WTC11 (cell line): Measurements from ENCODE around the gene FBXO7. TPM values are rescaled to one million over a fixed set of nuclear protein-coding genes. Genes with fewer than 3 reads are reported as not detected.

Experiments
- ATAC-seq: fragments of 200-7000 bp; cut with Tn5 transposase; 2 replicates; pipeline ENCODE4 v1.10.0; 2021; ENCODE audit warnings: mild to moderate bottlenecking, moderate library complexity
- CTCF ChIA-PET: fragments of 300-600 bp; sonication (Branson Sonifier 250); formaldehyde crosslinking; loops from one replicate; lab custom pipeline; 2021; ENCODE audit warnings: antibody characterized with exemption; lab: Charles Lee
- POLR2A ChIA-PET: fragments of 350-600 bp; sonication (Branson Sonifier 250); formaldehyde crosslinking; loops from one replicate; lab custom pipeline; 2021; ENCODE audit warnings: antibody characterized with exemption; lab: Charles Lee
- DNase-seq: peaks from one replicate; pipeline ENCODE4 v3.0.0; 2021; ENCODE audit warnings: low spot score
- H3K27ac Mint-ChIP-seq: 2 replicates; pipeline ENCODE4 v1.8.0; 2021; ENCODE audit warnings: mixed read lengths
- H3K27me3 Mint-ChIP-seq: 2 replicates; pipeline ENCODE4 v1.8.0; 2021; ENCODE audit warnings: low read depth, mild to moderate bottlenecking, moderate library complexity, mixed read lengths
- H3K36me3 Mint-ChIP-seq: 2 replicates; pipeline ENCODE4 v1.8.0; 2021; ENCODE audit warnings: mixed read lengths
- H3K4me1 Mint-ChIP-seq: 2 replicates; pipeline ENCODE4 v1.8.0; 2022; ENCODE audit warnings: mixed read lengths
- H3K4me3 Mint-ChIP-seq: 2 replicates; pipeline ENCODE4 v1.8.0; 2021; ENCODE audit warnings: mild to moderate bottlenecking, moderate library complexity, mixed read lengths
- H3K9me3 Mint-ChIP-seq: 2 replicates; pipeline ENCODE4 v1.8.0; 2021; ENCODE audit warnings: mixed read lengths
- ATF1 ChIP-seq: sonication (generic); formaldehyde crosslinking; IDR thresholded peaks from 2 replicates; pipeline ENCODE4 v1.8.1; 2023; ENCODE audit warnings: mild to moderate bottlenecking, moderate library complexity, missing genetic modification reagents
- E2F4 ChIP-seq: sonication (generic); formaldehyde crosslinking; IDR thresholded peaks from 2 replicates; pipeline ENCODE4 v1.8.1; 2022; ENCODE audit warnings: low read depth, mild to moderate bottlenecking, moderate library complexity, missing genetic modification reagents, borderline replicate concordance
- ESRRA ChIP-seq: sonication (generic); formaldehyde crosslinking; IDR thresholded peaks from 2 replicates; pipeline ENCODE4 v1.8.1; 2022; ENCODE audit warnings: mild to moderate bottlenecking, missing genetic modification reagents, borderline replicate concordance
- FOXP4 ChIP-seq: sonication (generic); formaldehyde crosslinking; IDR thresholded peaks from 2 replicates; pipeline ENCODE4 v1.8.0; 2022; ENCODE audit warnings: mild to moderate bottlenecking, missing genetic modification reagents
- GABPB1 ChIP-seq: sonication (generic); formaldehyde crosslinking; IDR thresholded peaks from 2 replicates; pipeline ENCODE4 v1.8.1; 2023; ENCODE audit warnings: mild to moderate bottlenecking, missing genetic modification reagents
- JUN ChIP-seq: sonication (generic); formaldehyde crosslinking; IDR thresholded peaks from 2 replicates; pipeline ENCODE4 v1.8.0; 2023; ENCODE audit warnings: mild to moderate bottlenecking, missing genetic modification reagents
- MXD4 ChIP-seq: fragments of 250-450 bp; sonication (Bioruptor Pico); IDR thresholded peaks from 2 replicates; pipeline ENCODE4 v1.8.0; 2021; ENCODE audit warnings: mild to moderate bottlenecking, moderate library complexity, borderline replicate concordance
- NFE2L1 ChIP-seq: sonication (generic); formaldehyde crosslinking; IDR thresholded peaks from 2 replicates; pipeline ENCODE4 v1.8.1; 2023; ENCODE audit warnings: missing genetic modification reagents
- NR2C2 ChIP-seq: sonication (generic); formaldehyde crosslinking; IDR thresholded peaks from 2 replicates; pipeline ENCODE4 v1.8.0; 2022; ENCODE audit warnings: mild to moderate bottlenecking, missing genetic modification reagents
- OVOL2 ChIP-seq: fragments of 250-450 bp; sonication (Bioruptor Pico); IDR thresholded peaks from 2 replicates; pipeline ENCODE4 v1.9.0; 2021; ENCODE audit warnings: mild to moderate bottlenecking, borderline replicate concordance
- PREB ChIP-seq: sonication (generic); formaldehyde crosslinking; IDR thresholded peaks from 2 replicates; pipeline ENCODE4 v1.8.1; 2022; ENCODE audit warnings: mild to moderate bottlenecking, missing genetic modification reagents, moderate library complexity, borderline replicate concordance
- RELA ChIP-seq: sonication (generic); formaldehyde crosslinking; IDR thresholded peaks from 2 replicates; pipeline ENCODE4 v1.8.1; 2022; ENCODE audit warnings: missing genetic modification reagents, mild to moderate bottlenecking, borderline replicate concordance
- SMAD3 ChIP-seq: sonication (generic); formaldehyde crosslinking; IDR thresholded peaks from 2 replicates; pipeline ENCODE4 v1.8.0; 2022; ENCODE audit warnings: missing genetic modification reagents, mild to moderate bottlenecking, borderline replicate concordance
- TEAD4 ChIP-seq: sonication (generic); formaldehyde crosslinking; IDR thresholded peaks from 2 replicates; pipeline ENCODE4 v1.8.0; 2022; ENCODE audit warnings: mild to moderate bottlenecking, missing genetic modification reagents
- USF2 ChIP-seq: sonication (generic); formaldehyde crosslinking; IDR thresholded peaks from 2 replicates; pipeline ENCODE4 v1.8.1; 2023; ENCODE audit warnings: mild to moderate bottlenecking, missing genetic modification reagents, moderate library complexity
- ZMAT4 ChIP-seq: fragments of 250-450 bp; sonication (Bioruptor Pico); IDR thresholded peaks from 2 replicates; pipeline ENCODE4 v1.9.0; 2021; ENCODE audit warnings: mild to moderate bottlenecking
- ZNF138 ChIP-seq: sonication (generic); formaldehyde crosslinking; conservative IDR thresholded peaks from 2 replicates; pipeline ENCODE4 v1.8.1; 2022; ENCODE audit warnings: mild to moderate bottlenecking, moderate library complexity, missing genetic modification reagents
- ZNF232 ChIP-seq: sonication (generic); formaldehyde crosslinking; IDR thresholded peaks from 2 replicates; pipeline ENCODE4 v1.8.0; 2022; ENCODE audit warnings: mild to moderate bottlenecking, missing genetic modification reagents
- ZNF423 ChIP-seq: fragments of 250-450 bp; sonication (Bioruptor Pico); IDR thresholded peaks from 2 replicates; pipeline ENCODE4 v2.1.2; 2022; ENCODE audit warnings: mild to moderate bottlenecking, moderate library complexity
- ZNF532 ChIP-seq: fragments of 250-450 bp; sonication (Bioruptor Pico); IDR thresholded peaks from 2 replicates; pipeline ENCODE4 v1.9.0; 2021; ENCODE audit warnings: mild to moderate bottlenecking, borderline replicate concordance
- total RNA-seq: library from RNA; stranded (reverse); gene quantifications from 3 replicates; pipeline ENCODE4 v1.2.3, GENCODE V29; 2021
- TF ChIP-seq, protein P1 (sequence below): sonication (generic); formaldehyde crosslinking; IDR thresholded peaks from 2 replicates; pipeline ENCODE4 v1.8.1; 2022; ENCODE audit warnings: low read depth, missing genetic modification reagents, borderline replicate concordance
- TF ChIP-seq, protein P2 (sequence below): fragments of 250-450 bp; sonication (Bioruptor Pico); conservative IDR thresholded peaks from 2 replicates; pipeline ENCODE4 v1.9.0; 2021; ENCODE audit warnings: mild to moderate bottlenecking

Gene FBXO7
- total RNA-seq, 1 experiment from 2014 or later, result 59.4 TPM

DNA sequence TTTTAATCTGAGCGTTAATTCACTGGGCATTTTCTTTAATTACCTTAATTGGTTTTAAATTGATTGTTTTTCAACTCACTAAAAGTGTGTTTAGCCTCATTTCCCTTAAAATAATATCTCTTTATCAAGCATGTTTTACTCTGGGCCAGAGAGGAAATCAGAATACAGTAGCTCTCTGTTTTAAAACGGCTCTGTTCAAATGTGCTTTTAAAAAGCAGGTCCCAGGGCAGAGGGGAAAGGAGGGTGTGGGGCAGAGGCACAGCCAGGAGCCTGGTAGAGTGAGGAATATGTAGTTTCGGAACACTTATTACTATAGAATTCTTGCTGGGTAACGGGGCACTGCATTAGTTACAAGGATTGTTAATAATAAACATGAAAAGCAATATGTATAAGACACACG, 47.6 kb downstream of the FBXO7 start:
- H3K36me3 Mint-ChIP-seq, result peaks cover 6% of the 10 kb centered on the region
- no peak overlapping the region for H3K4me3 Mint-ChIP-seq
- no peak for TF ChIP-seq JUN (CRISPR knock-in tag)
- no peak for TF ChIP-seq NFE2L1
- TF ChIP-seq ZNF232, result no peak
- no peak for TF ChIP-seq ZNF138 (CRISPR knock-in tag)
- TF ChIP-seq, protein P1, sequence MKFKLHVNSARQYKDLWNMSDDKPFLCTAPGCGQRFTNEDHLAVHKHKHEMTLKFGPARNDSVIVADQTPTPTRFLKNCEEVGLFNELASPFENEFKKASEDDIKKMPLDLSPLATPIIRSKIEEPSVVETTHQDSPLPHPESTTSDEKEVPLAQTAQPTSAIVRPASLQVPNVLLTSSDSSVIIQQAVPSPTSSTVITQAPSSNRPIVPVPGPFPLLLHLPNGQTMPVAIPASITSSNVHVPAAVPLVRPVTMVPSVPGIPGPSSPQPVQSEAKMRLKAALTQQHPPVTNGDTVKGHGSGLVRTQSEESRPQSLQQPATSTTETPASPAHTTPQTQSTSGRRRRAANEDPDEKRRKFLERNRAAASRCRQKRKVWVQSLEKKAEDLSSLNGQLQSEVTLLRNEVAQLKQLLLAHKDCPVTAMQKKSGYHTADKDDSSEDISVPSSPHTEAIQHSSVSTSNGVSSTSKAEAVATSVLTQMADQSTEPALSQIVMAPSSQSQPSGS (CRISPR knock-in tag), result no peak
- TF ChIP-seq, all 79 proteins: peak for 0
- H3K27ac Mint-ChIP-seq, result no peak overlapping the region
- H3K4me1 Mint-ChIP-seq, result peaks cover 6% of the 10 kb centered on the region; the same call in 1 of the 2 replicates
- no peak for DNase-seq
- CTCF ChIA-PET, result interaction anchor here (1.5 kb wide), 1 partner anchor 275 kb away, joined by 3 read pairs; no protein-coding TSS in a partner anchor
- H3K9me3 Mint-ChIP-seq, result peaks cover 20% of the 10 kb centered on the region
- H3K27me3 Mint-ChIP-seq, result no peaks in the 10 kb centered on the region
- ATAC-seq, result no peak
- POLR2A ChIA-PET, result no interaction called here

DNA sequence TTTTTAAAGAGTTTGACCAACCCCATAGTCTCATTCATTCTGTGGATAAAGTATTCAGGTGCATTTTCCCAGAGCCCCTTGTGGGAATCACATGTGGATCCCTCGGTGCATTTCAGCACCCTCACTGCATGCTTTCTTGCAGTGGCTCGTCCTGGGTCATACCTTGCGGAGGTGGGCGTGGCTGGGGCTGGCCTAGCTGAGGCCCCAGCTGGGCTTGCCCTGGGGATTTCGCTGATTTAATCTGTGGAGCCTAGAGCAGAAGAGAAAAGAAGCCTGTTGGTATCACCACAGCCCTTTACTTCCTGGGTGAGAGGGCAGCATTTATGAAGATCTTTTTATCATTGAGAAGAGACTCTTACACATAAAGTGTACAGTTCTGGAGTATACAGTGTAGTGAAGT, 53.1 kb downstream of the FBXO7 start:
- Mint-ChIP-seq H3K9me3 (peaks cover 3% of the 10 kb centered on the region; the same call in 1 of the 2 replicates), H3K4me3 (no peak overlapping the region), H3K27ac (no peak overlapping the region), H3K36me3 (no peaks in the 10 kb centered on the region), H3K4me1 (peaks cover 13% of the 10 kb centered on the region), H3K27me3 (no peaks in the 10 kb centered on the region)
- CTCF ChIA-PET, result interaction anchor here (0.6 to 5.8 kb wide), 8 partner anchors 9 to 599 kb away, joined by 3 to 73 read pairs (median 6); no protein-coding TSS in a partner anchor
- POLR2A ChIA-PET, result no interaction called here
- ATAC-seq, result no peak
- DNase-seq, result no peak
- no peak for TF ChIP-seq ATF1 (CRISPR knock-in tag)
- no peak for TF ChIP-seq FOXP4 (CRISPR knock-in tag)
- TF ChIP-seq, protein P2, sequence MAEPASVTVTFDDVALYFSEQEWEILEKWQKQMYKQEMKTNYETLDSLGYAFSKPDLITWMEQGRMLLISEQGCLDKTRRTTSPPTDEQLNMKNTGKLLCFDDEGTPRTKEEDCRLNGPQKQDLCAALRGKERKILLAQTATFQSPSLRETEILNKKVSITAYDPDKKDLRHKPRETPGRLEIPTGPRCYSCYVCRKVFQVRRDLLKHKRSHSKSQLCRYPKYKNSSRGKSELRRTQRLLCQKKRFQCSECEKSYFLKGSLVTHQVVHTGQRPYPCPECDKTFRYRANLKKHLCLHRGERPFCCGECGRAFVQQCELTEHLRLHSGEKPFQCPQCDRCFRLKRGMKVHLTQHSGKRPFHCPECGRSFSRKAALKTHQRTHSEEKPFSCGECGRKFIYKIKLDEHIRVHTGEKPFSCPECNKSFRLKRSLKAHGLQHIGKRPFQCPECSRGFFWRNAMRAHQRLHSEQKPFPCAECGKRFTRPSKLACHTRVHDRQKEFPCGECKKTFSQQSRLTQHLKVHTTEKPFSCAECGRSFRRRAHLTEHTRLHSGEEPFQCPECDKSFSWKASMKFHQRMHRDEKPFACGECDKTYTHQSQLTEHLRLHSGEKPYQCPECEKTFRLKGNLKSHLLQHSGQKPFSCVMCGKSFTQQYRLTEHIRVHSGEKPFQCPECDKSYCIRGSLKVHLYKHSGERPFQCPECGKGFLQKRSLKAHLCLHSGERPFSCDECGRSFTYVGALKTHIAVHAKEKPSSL (CRISPR knock-in tag), result no peak
- TF ChIP-seq GABPB1 (CRISPR knock-in tag), result no peak
- TF ChIP-seq TEAD4, result no peak
- TF ChIP-seq OVOL2 (CRISPR knock-in tag), result no peak
- no peak for TF ChIP-seq ZNF532
- no peak for TF ChIP-seq RELA (CRISPR knock-in tag)
- no peak for TF ChIP-seq USF2 (CRISPR knock-in tag)
- no peak for TF ChIP-seq NR2C2 (CRISPR knock-in tag)
- TF ChIP-seq MXD4, result no peak
- no peak for TF ChIP-seq SMAD3 (CRISPR knock-in tag)
- no peak for TF ChIP-seq ZMAT4 (CRISPR knock-in tag)
- no peak for TF ChIP-seq ZNF423
- no peak for TF ChIP-seq PREB (CRISPR knock-in tag)
- TF ChIP-seq ESRRA (CRISPR knock-in tag), result no peak
- no peak for TF ChIP-seq E2F4 (CRISPR knock-in tag)
